Measurements from ENCODE around the gene ASCC3.

GRCh38 chr6:100665041-100665380, 216.1 kb downstream of the ASCC3 start:
- TF ChIP-seq CTCF (IDR thresholded peaks at IDR 0.05) (no peak), POLR2A (IDR thresholded peaks at IDR 0.05) (no peak)

Data from lower leg skin (tissue), 3 donors.